ENCODE results near the gene B4GALT2.

B4GALT2 gene

DNA sequence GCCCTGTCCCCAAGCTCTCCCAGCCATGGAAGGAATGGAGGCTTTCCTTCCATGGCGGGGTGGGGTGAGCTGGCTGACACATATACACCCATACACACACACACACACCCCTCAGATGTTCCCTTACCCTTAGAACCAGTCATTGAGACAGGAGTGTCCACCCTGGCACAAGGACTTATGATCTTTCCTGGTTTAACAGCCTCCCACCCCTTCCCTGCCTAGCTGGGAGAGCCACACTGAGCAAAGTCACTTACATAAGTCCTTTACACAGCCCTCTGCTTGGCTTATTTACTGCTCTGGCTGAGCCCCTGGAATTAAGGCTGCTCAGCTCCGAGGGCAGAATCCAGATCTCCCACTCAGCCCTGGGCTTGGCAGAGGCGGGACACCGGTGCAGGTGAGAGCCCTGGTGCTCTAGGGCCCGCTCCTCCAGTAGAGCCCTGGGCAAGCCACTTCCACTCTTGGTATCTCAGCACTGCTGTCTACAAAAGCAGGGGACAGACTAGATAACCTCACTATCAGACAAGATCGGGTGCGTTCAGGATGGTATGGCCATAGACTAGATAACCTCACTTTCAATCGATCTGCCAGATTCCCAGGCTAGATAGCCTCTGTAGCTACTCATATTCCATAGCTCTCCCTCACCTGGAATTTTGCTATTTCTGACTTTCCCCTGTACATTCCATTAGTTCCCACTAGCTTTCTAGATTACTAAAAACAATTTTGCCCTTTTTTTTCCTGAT, 35.5 kb downstream of the B4GALT2 start:
- Histone ChIP-seq H3K9me3 (ENCODE audit: control extremely low read depth in 1 of 5, control insufficient read depth in 4 of 5, insufficient read depth in 2 of 5, low read depth in 1 of 5, low read length in 4 of 5) (no peaks in the 10 kb centered on the region), H3K27me3 (replicated peaks in 2 of 5; ENCODE audit: control insufficient read depth in 4 of 5, insufficient read depth in 5 of 5, low read length in 4 of 5) (no peaks in the 10 kb centered on the region), H3K4me3 (ENCODE audit: control insufficient read depth in 1 of 7, extremely low read depth in 1 of 7, insufficient read depth in 4 of 7, low read depth in 2 of 7, low read length in 6 of 7) (no peak overlapping the region), H3K36me3 (ENCODE audit: control insufficient read depth in 4 of 4, insufficient read depth in 4 of 4, low read length in 3 of 4) (no peaks in the 10 kb centered on the region), H3K27ac (ENCODE audit: insufficient read depth in 1 of 2, low read depth in 1 of 2, low read length in 2 of 2, poor library complexity in 1 of 2, severe bottlenecking in 2 of 2) (no peak overlapping the region), H3K4me1 (ENCODE audit: control extremely low read depth in 1 of 4, control insufficient read depth in 4 of 4, insufficient read depth in 4 of 4, low read length in 3 of 4) (peaks cover 0 to 32% (median 24%) of the 10 kb centered on the region in 4 experiments)
- 96% methylated on average over 6 of the region's 8 CpGs for WGBS (ENCODE audit: insufficient coverage)
- ChIA-PET CTCF (interaction anchor here (0.6 to 6.9 kb wide), 9 partner anchors 9 to 557 kb away, joined by 3 to 51 read pairs (median 4); no protein-coding TSS in a partner anchor), POLR2A (no interaction called here)
- no peak for DNase-seq

DNA sequence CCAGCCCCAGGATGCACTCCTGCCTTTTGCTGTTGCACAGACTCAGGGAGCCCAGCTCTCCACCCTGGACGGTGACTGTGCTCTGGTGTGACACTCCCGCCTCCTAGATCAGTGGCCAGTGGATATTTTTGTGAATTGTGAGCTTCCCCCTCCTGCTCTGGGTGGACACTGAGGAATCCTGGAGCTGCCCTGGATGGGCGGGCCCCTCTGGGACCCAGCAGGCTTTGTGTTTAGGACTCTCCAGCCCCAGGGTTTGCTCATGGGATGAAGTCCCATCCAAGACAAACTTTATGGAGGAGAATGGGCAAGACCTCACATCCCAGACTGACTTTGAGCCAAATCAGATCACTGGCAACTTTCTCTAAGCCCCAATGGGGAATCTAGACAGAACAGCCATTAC, 36.2 kb downstream of the B4GALT2 start:
- WGBS (ENCODE audit: insufficient coverage) = 100% methylated on average over 3 of the region's 3 CpGs
- ChIA-PET POLR2A (no interaction called here), CTCF (interaction anchor here (1.3 to 6.9 kb wide), 4 partner anchors 10 to 33 kb away, joined by 3 to 51 read pairs (median 23); no protein-coding TSS in a partner anchor)
- Histone ChIP-seq H3K9me3 (ENCODE audit: control extremely low read depth in 1 of 5, control insufficient read depth in 4 of 5, insufficient read depth in 2 of 5, low read depth in 1 of 5, low read length in 4 of 5) (no peaks in the 10 kb centered on the region), H3K27me3 (replicated peaks in 2 of 5; ENCODE audit: control insufficient read depth in 4 of 5, insufficient read depth in 5 of 5, low read length in 4 of 5) (no peaks in the 10 kb centered on the region), H3K36me3 (ENCODE audit: control insufficient read depth in 4 of 4, insufficient read depth in 4 of 4, low read length in 3 of 4) (no peaks in the 10 kb centered on the region), H3K4me3 (ENCODE audit: control insufficient read depth in 1 of 7, extremely low read depth in 1 of 7, insufficient read depth in 4 of 7, low read depth in 2 of 7, low read length in 6 of 7) (no peak overlapping the region), H3K4me1 (ENCODE audit: control extremely low read depth in 1 of 4, control insufficient read depth in 4 of 4, insufficient read depth in 4 of 4, low read length in 3 of 4) (peaks cover 0 to 32% (median 24%) of the 10 kb centered on the region in 4 experiments), H3K27ac (ENCODE audit: insufficient read depth in 1 of 2, low read depth in 1 of 2, low read length in 2 of 2, poor library complexity in 1 of 2, severe bottlenecking in 2 of 2) (no peak overlapping the region)
- DNase-seq = no peak

GRCh38 chr1:44016041-44016889, 37.3 kb downstream of the B4GALT2 start:
- H3K27ac ChIP-seq (ENCODE audit: insufficient read depth in 1 of 2, low read depth in 1 of 2, low read length in 2 of 2, poor library complexity in 1 of 2, severe bottlenecking in 2 of 2) = no peak overlapping the region
- CTCF ChIA-PET = interaction anchor here (1.0 to 7.2 kb wide), 5 partner anchors 11 to 26 kb away, joined by 4 to 51 read pairs (median 38); no protein-coding TSS in a partner anchor
- WGBS (ENCODE audit: insufficient coverage) = 95% methylated on average over 15 of the region's 20 CpGs
- DNase-seq = no peak
- H3K4me1 ChIP-seq (ENCODE audit: control extremely low read depth in 1 of 4, control insufficient read depth in 4 of 4, insufficient read depth in 4 of 4, low read length in 3 of 4) = peaks cover 0 to 30% (median 23%) of the 10 kb centered on the region in 4 experiments
- no peaks in the 10 kb centered on the region for H3K36me3 ChIP-seq (ENCODE audit: control insufficient read depth in 4 of 4, insufficient read depth in 4 of 4, low read length in 3 of 4)
- no peaks in the 10 kb centered on the region for H3K27me3 ChIP-seq (replicated peaks in 2 of 5; ENCODE audit: control insufficient read depth in 4 of 5, insufficient read depth in 5 of 5, low read length in 4 of 5)
- no peak overlapping the region for H3K4me3 ChIP-seq (ENCODE audit: control insufficient read depth in 1 of 7, extremely low read depth in 1 of 7, insufficient read depth in 4 of 7, low read depth in 2 of 7, low read length in 6 of 7)
- H3K9me3 ChIP-seq (ENCODE audit: control extremely low read depth in 1 of 5, control insufficient read depth in 4 of 5, insufficient read depth in 2 of 5, low read depth in 1 of 5, low read length in 4 of 5) = no peaks in the 10 kb centered on the region
- POLR2A ChIA-PET = no interaction called here

DNA sequence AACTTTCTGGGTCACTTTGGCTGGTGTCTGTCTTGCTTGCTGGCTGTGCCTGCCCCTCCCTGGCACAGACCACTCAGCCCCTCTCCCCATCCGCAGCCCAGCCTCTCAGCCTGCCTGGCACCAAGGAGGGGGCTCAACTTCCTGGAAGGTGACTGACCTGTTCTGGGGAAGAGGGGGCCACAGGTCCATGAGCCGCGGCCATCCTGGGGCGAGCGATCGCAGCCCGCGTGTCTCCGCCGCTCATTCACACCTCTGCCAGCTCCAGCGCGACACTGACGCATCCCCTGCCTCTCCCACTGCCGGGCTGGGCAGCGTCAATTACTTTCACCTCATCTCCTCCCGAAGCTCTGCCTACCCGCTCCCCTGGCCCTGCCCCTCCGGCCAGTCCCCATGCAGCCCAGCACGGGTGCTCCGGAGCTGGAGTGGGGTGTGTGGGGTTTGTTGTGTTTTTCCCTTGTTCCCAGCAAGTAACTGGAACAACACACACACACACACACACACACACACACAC, 37.9 kb downstream of the B4GALT2 start:
- no peaks in the 10 kb centered on the region for H3K27me3 ChIP-seq (replicated peaks in 2 of 5; ENCODE audit: control insufficient read depth in 4 of 5, insufficient read depth in 5 of 5, low read length in 4 of 5)
- peaks cover 0 to 25% (median 23%) of the 10 kb centered on the region in 4 experiments for H3K4me1 ChIP-seq (ENCODE audit: control extremely low read depth in 1 of 4, control insufficient read depth in 4 of 4, insufficient read depth in 4 of 4, low read length in 3 of 4)
- H3K27ac ChIP-seq (ENCODE audit: insufficient read depth in 1 of 2, low read depth in 1 of 2, low read length in 2 of 2, poor library complexity in 1 of 2, severe bottlenecking in 2 of 2) = no peak overlapping the region
- H3K4me3 ChIP-seq (ENCODE audit: control insufficient read depth in 1 of 7, extremely low read depth in 1 of 7, insufficient read depth in 4 of 7, low read depth in 2 of 7, low read length in 6 of 7) = no peak overlapping the region
- CTCF ChIA-PET = interaction anchor here (1.0 to 7.2 kb wide), 4 partner anchors 12 to 26 kb away, joined by 4 to 51 read pairs (median 22); no protein-coding TSS in a partner anchor
- no peaks in the 10 kb centered on the region for H3K36me3 ChIP-seq (ENCODE audit: control insufficient read depth in 4 of 4, insufficient read depth in 4 of 4, low read length in 3 of 4)
- H3K9me3 ChIP-seq (ENCODE audit: control extremely low read depth in 1 of 5, control insufficient read depth in 4 of 5, insufficient read depth in 2 of 5, low read depth in 1 of 5, low read length in 4 of 5) = no peaks in the 10 kb centered on the region
- POLR2A ChIA-PET = no interaction called here
- DNase-seq = no peak
- 99% methylated on average over 11 of the region's 20 CpGs for WGBS (ENCODE audit: insufficient coverage)

GRCh38 chr1:44019466-44019948, 40.5 kb downstream of the B4GALT2 start:
- ChIA-PET CTCF (interaction anchor here (6.7 to 7.2 kb wide), 3 partner anchors 14 to 16 kb away, joined by 38 to 51 read pairs (median 43); no protein-coding TSS in a partner anchor), POLR2A (no interaction called here)
- no peak for DNase-seq
- no peaks in the 10 kb centered on the region for H3K36me3 ChIP-seq (ENCODE audit: control insufficient read depth in 4 of 4, insufficient read depth in 4 of 4, low read length in 3 of 4)
- H3K27ac ChIP-seq (ENCODE audit: insufficient read depth in 1 of 2, low read depth in 1 of 2, low read length in 2 of 2, poor library complexity in 1 of 2, severe bottlenecking in 2 of 2) = no peak overlapping the region
- no peak overlapping the region for H3K4me3 ChIP-seq (ENCODE audit: control insufficient read depth in 1 of 7, extremely low read depth in 1 of 7, insufficient read depth in 4 of 7, low read depth in 2 of 7, low read length in 6 of 7)
- no peaks in the 10 kb centered on the region for H3K27me3 ChIP-seq (replicated peaks in 2 of 5; ENCODE audit: control insufficient read depth in 4 of 5, insufficient read depth in 5 of 5, low read length in 4 of 5)
- 98% methylated on average over 7 of the region's 13 CpGs for WGBS (ENCODE audit: insufficient coverage)
- H3K4me1 ChIP-seq (ENCODE audit: control extremely low read depth in 1 of 4, control insufficient read depth in 4 of 4, insufficient read depth in 4 of 4, low read length in 3 of 4) = peaks cover 0 to 3% (median under 1%) of the 10 kb centered on the region in 4 experiments
- no peaks in the 10 kb centered on the region for H3K9me3 ChIP-seq (ENCODE audit: control extremely low read depth in 1 of 5, control insufficient read depth in 4 of 5, insufficient read depth in 2 of 5, low read depth in 1 of 5, low read length in 4 of 5)

DNA sequence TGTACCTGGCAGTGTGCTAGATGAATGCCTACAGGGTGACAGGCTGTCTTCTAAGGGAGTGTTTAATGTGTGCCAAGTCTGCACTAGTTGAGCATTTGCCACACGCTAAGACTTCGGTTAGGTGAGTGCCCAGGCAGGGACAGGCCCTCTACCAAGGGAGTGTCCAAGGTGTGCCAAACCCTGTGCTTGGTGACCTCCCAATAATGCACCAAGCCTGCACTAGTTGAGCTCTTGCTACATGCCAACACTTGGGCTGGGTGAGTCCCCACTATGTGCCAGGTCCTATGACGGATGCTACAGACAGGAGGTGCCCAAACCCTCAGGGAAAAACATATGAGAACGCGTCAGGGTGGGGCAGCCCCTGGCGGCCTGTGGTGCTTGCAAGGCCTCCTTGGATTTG, 41.5 kb downstream of the B4GALT2 start:
- H3K4me3 ChIP-seq (ENCODE audit: control insufficient read depth in 1 of 7, extremely low read depth in 1 of 7, insufficient read depth in 4 of 7, low read depth in 2 of 7, low read length in 6 of 7) = no peak overlapping the region
- no peaks in the 10 kb centered on the region for H3K27me3 ChIP-seq (replicated peaks in 2 of 5; ENCODE audit: control insufficient read depth in 4 of 5, insufficient read depth in 5 of 5, low read length in 4 of 5)
- H3K36me3 ChIP-seq (ENCODE audit: control insufficient read depth in 4 of 4, insufficient read depth in 4 of 4, low read length in 3 of 4) = no peaks in the 10 kb centered on the region
- CTCF ChIA-PET = interaction anchor here (1.1 to 7.2 kb wide), 3 partner anchors 11 to 15 kb away, joined by 3 to 43 read pairs (median 38); partner anchors contain the start of gene SLC6A9
- WGBS (ENCODE audit: insufficient coverage) = 78% methylated on average over 6 of the region's 6 CpGs
- POLR2A ChIA-PET = no interaction called here
- DNase-seq = no peak
- no peak overlapping the region for H3K27ac ChIP-seq (ENCODE audit: insufficient read depth in 1 of 2, low read depth in 1 of 2, low read length in 2 of 2, poor library complexity in 1 of 2, severe bottlenecking in 2 of 2)
- H3K4me1 ChIP-seq (ENCODE audit: control extremely low read depth in 1 of 4, control insufficient read depth in 4 of 4, insufficient read depth in 4 of 4, low read length in 3 of 4) = no peaks in the 10 kb centered on the region
- H3K9me3 ChIP-seq (ENCODE audit: control extremely low read depth in 1 of 5, control insufficient read depth in 4 of 5, insufficient read depth in 2 of 5, low read depth in 1 of 5, low read length in 4 of 5) = no peaks in the 10 kb centered on the region

All from common myeloid progenitor, CD34-positive (primary cell).